HEK293 (cell line): ENCODE data around the gene CCL27.
A peak's percentile ranks its signal among the peaks of the same experiment; 100 is the strongest.

Experiments
- AEBP2 ChIP-seq: fragments of 450-650 bp; formaldehyde crosslinking; IDR thresholded peaks from 2 replicates; pipeline ENCODE4 v1.5.1; 2016; ENCODE audit warnings: missing biosample characterization, missing genetic modification characterization, borderline replicate concordance
- ATF2 ChIP-seq: fragments of 450-650 bp; formaldehyde crosslinking; IDR thresholded peaks from 2 replicates; pipeline ENCODE4 v1.5.1; 2016; ENCODE audit warnings: missing biosample characterization, missing genetic modification characterization, low read depth
- BCL11B ChIP-seq: fragments of 450-650 bp; formaldehyde crosslinking; IDR thresholded peaks from 2 replicates; pipeline ENCODE4 v1.5.1; 2016; ENCODE audit warnings: low read depth, missing biosample characterization, missing genetic modification characterization
- BCL6B ChIP-seq: fragments of 450-650 bp; formaldehyde crosslinking; IDR thresholded peaks from 2 replicates; pipeline ENCODE4 v1.5.1; 2017; ENCODE audit warnings: missing biosample characterization, missing genetic modification characterization
- CTCF ChIP-seq: fragments of 450-650 bp; formaldehyde crosslinking; IDR thresholded peaks from 2 replicates; pipeline ENCODE4 v1.5.1; 2016; ENCODE audit warnings: missing biosample characterization, missing genetic modification characterization
- HOXD13 ChIP-seq: sonication (generic); formaldehyde crosslinking; IDR thresholded peaks from 2 replicates; pipeline ENCODE4 v1.8.0; 2022; ENCODE audit warnings: missing genetic modification reagents, borderline replicate concordance
- SP2 ChIP-seq: fragments of 450-650 bp; formaldehyde crosslinking; IDR thresholded peaks from 2 replicates; pipeline ENCODE4 v1.5.1; 2016; ENCODE audit warnings: missing biosample characterization, missing genetic modification characterization
- SP3 ChIP-seq: fragments of 450-650 bp; formaldehyde crosslinking; IDR thresholded peaks from 2 replicates; pipeline ENCODE4 v1.5.1; 2016; ENCODE audit warnings: missing biosample characterization, missing genetic modification characterization
- ZBTB48 ChIP-seq: fragments of 450-650 bp; formaldehyde crosslinking; IDR thresholded peaks from 2 replicates; pipeline ENCODE4 v1.5.1; 2016; ENCODE audit warnings: missing biosample characterization, missing genetic modification characterization
- ZNF112 ChIP-seq: fragments of 450-650 bp; formaldehyde crosslinking; IDR thresholded peaks from 2 replicates; pipeline ENCODE4 v1.5.0; 2017; ENCODE audit warnings: missing biosample characterization, missing genetic modification characterization
- ZNF132 ChIP-seq: fragments of 450-650 bp; formaldehyde crosslinking; IDR thresholded peaks from 2 replicates; pipeline ENCODE4 v1.5.1; 2017; ENCODE audit warnings: missing biosample characterization, missing genetic modification characterization, borderline replicate concordance
- ZNF148 ChIP-seq: fragments of 450-650 bp; formaldehyde crosslinking; IDR thresholded peaks from 2 replicates; pipeline ENCODE4 v1.5.0; 2017; ENCODE audit warnings: missing biosample characterization, missing genetic modification characterization, borderline replicate concordance
- ZNF175 ChIP-seq: fragments of 450-650 bp; formaldehyde crosslinking; IDR thresholded peaks from 2 replicates; pipeline ENCODE4 v1.5.1; 2016; ENCODE audit warnings: missing biosample characterization, missing genetic modification characterization
- ZNF184 ChIP-seq: fragments of 450-650 bp; IDR thresholded peaks from 2 replicates; pipeline ENCODE4 v1.5.1; 2018; ENCODE audit warnings: missing biosample characterization, mild to moderate bottlenecking, missing genetic modification characterization
- ZNF274 ChIP-seq, 2 experiments: fragments of 200-500 bp in 1 of 2; fragments of 450-650 bp in 1 of 2; sonication (Bioruptor generic) in 1 of 2; formaldehyde crosslinking in 1 of 2; IDR thresholded peaks; 2 replicates each; pipeline versions ENCODE4 v1.5.1 to v1.6.1; 2014 to 2016; ENCODE audit warnings: borderline replicate concordance in 1 of 2, inconsistent platforms in 1 of 2, low read length in 1 of 2, missing biosample characterization in 1 of 2, missing genetic modification characterization in 1 of 2
- ZNF341 ChIP-seq: fragments of 450-650 bp; formaldehyde crosslinking; IDR thresholded peaks from 2 replicates; pipeline ENCODE4; 2016; ENCODE audit warnings: low read depth, missing biosample characterization, missing genetic modification characterization
- ZNF473 ChIP-seq: fragments of 450-650 bp; formaldehyde crosslinking; IDR thresholded peaks from 2 replicates; pipeline ENCODE4 v1.5.1; 2017; ENCODE audit warnings: missing biosample characterization, missing genetic modification characterization
- ZNF501 ChIP-seq: fragments of 450-650 bp; formaldehyde crosslinking; IDR thresholded peaks from 2 replicates; pipeline ENCODE4 v1.5.1; 2016; ENCODE audit warnings: missing biosample characterization, missing genetic modification characterization
- ZNF510 ChIP-seq: fragments of 450-650 bp; formaldehyde crosslinking; IDR thresholded peaks from 2 replicates; pipeline ENCODE4 v1.5.1; 2018; ENCODE audit warnings: mild to moderate bottlenecking, missing genetic modification characterization, missing biosample characterization; ENCODE audit not compliant: insufficient replicate concordance
- ZNF548 ChIP-seq: fragments of 450-650 bp; formaldehyde crosslinking; IDR thresholded peaks from 2 replicates; pipeline ENCODE4 v1.5.1; 2016; ENCODE audit warnings: missing biosample characterization, missing genetic modification characterization
- ZNF580 ChIP-seq: fragments of 450-650 bp; formaldehyde crosslinking; IDR thresholded peaks from 2 replicates; pipeline ENCODE4 v1.5.1; 2016; ENCODE audit warnings: missing biosample characterization, missing genetic modification characterization
- ZNF585B ChIP-seq: fragments of 450-650 bp; formaldehyde crosslinking; IDR thresholded peaks from 2 replicates; pipeline ENCODE4 v1.5.1; 2016; ENCODE audit warnings: missing biosample characterization, missing genetic modification characterization
- ZNF623 ChIP-seq: fragments of 450-650 bp; formaldehyde crosslinking; IDR thresholded peaks from 2 replicates; pipeline ENCODE4 v1.5.1; 2016; ENCODE audit warnings: missing biosample characterization, missing genetic modification characterization
- ZNF629 ChIP-seq: fragments of 450-650 bp; formaldehyde crosslinking; IDR thresholded peaks from 2 replicates; pipeline ENCODE4 v1.5.1; 2017; ENCODE audit warnings: missing biosample characterization, missing genetic modification characterization
- ZNF785 ChIP-seq: fragments of 450-650 bp; formaldehyde crosslinking; IDR thresholded peaks from 2 replicates; pipeline ENCODE4 v1.5.1; 2016; ENCODE audit warnings: missing biosample characterization, missing genetic modification characterization
- ZXDB ChIP-seq: fragments of 450-650 bp; formaldehyde crosslinking; IDR thresholded peaks from 2 replicates; pipeline ENCODE4 v1.5.1; 2016; ENCODE audit warnings: missing biosample characterization, missing genetic modification characterization

The CCL27 gene

GRCh38 chr9:34620061-34620994, 42.1 kb downstream of the CCL27 start, which contains the start of gene DCTN3 (continued):
- peak; percentile 14; the same call in 1 of the 2 replicates for TF ChIP-seq ZXDB (tag by site-specific recombination)
- TF ChIP-seq ZNF623: no peak
- no peak for TF ChIP-seq ZBTB48 (tag by site-specific recombination)
- TF ChIP-seq ZNF473: no peak
- TF ChIP-seq HOXD13 (CRISPR knock-in tag): peak; percentile 89
- TF ChIP-seq ZNF785 (tag by site-specific recombination): no peak
- TF ChIP-seq SP2 (tag by site-specific recombination): peak; percentile 94
- no peak for TF ChIP-seq ZNF548 (tag by site-specific recombination)
- TF ChIP-seq ZNF580 (tag by site-specific recombination): no peak
- TF ChIP-seq ZNF175 (tag by site-specific recombination): no peak
- TF ChIP-seq ZNF341 (tag by site-specific recombination): peak; percentile 49; the same call in 1 of the 2 replicates
- no peak for TF ChIP-seq ZNF184
- TF ChIP-seq ATF2 (tag by site-specific recombination): peak; percentile 59; the same call in 1 of the 2 replicates
- no peak for TF ChIP-seq ZNF274 (IDR thresholded peaks at IDR 0.05; ENCODE audit: low read length)
- TF ChIP-seq ZNF274 (tag by site-specific recombination; IDR thresholded peaks at IDR 0.05; ENCODE audit: borderline replicate concordance): no peak
- no peak for TF ChIP-seq ZNF148 (tag by site-specific recombination)
- no peak for TF ChIP-seq BCL11B (tag by site-specific recombination)
- TF ChIP-seq ZNF501: no peak
- TF ChIP-seq BCL6B (tag by site-specific recombination): no peak
- no peak for TF ChIP-seq CTCF (tag by site-specific recombination)
- no peak for TF ChIP-seq ZNF132 (tag by site-specific recombination)
- no peak for TF ChIP-seq AEBP2 (tag by site-specific recombination)
- no peak for TF ChIP-seq ZNF112
- peak; percentile 23; the same call in 1 of the 2 replicates for TF ChIP-seq SP3 (tag by site-specific recombination)
- no peak for TF ChIP-seq ZNF585B (tag by site-specific recombination)
- peak; percentile 95 for TF ChIP-seq ZNF629 (tag by site-specific recombination)
- TF ChIP-seq ZNF510: no peak
